Pulmonary artery endothelial cell (primary cell): ENCODE measurements around the gene CLDN2. TPM values are rescaled to one million over a fixed set of nuclear protein-coding genes. Genes with fewer than 3 reads are reported as not detected.

Experiments
- DNase-seq: peaks from one replicate; pipeline ENCODE4 v3.0.0-alpha.2; 2011; ENCODE audit warnings: low read depth, low spot score
- total RNA-seq: library from RNA; depleted of rRNA; stranded (reverse); fragments of >200 nt; gene quantifications from 2 replicates; pipeline ENCODE4 v1.2.3, GENCODE V29; 2014

Gene CLDN2
- total RNA-seq, 1 donor from 2014 or later, result not detected

GRCh38 chrX:106921637-106922036 is 1.4 kb downstream of the CLDN2 start:
- DNase-seq, result no peak

DNA sequence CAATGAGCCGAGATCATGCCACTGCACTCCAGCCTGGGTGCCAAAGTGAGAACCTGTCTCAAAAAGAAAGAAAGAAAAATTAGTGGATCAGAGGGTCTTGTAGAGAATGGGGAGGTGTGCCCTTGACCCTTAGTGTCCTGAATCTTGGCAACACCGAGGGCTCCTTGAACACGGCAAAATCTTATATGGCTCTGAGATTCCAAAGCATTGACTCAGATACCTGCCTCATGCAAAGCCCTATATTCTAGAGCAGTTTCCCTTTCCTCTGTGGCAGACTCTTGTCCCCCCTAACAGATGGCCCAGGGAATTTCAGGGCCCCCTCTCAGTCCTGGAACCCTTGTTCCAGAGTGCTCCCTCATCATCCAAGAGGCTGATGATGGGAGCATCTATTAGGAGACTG is 6.8 kb downstream of the CLDN2 start:
- DNase-seq, result no peak

GRCh38 chrX:106927700-106928099 is 7.5 kb downstream of the CLDN2 start:
- DNase-seq, result no peak

- DNase-seq, result no peak
Observed at GRCh38 chrX:106928227-106928626, 8.0 kb downstream of the CLDN2 start.

GRCh38 chrX:106931831-106932491 is 11.8 kb downstream of the CLDN2 start:
- no peak for DNase-seq

GRCh38 chrX:106932492-106932923 is 12.3 kb downstream of the CLDN2 start:
- no peak for DNase-seq

GRCh38 chrX:106932960-106933537 is 12.8 kb downstream of the CLDN2 start:
- no peak for DNase-seq

- no peak for DNase-seq
Observed at GRCh38 chrX:106933538-106933961, 13.3 kb downstream of the CLDN2 start.

- DNase-seq, result no peak
Observed at GRCh38 chrX:106935175-106935574, 15.0 kb downstream of the CLDN2 start.

- no peak for DNase-seq
Observed at GRCh38 chrX:106936246-106936645, 16.0 kb downstream of the CLDN2 start.

DNA sequence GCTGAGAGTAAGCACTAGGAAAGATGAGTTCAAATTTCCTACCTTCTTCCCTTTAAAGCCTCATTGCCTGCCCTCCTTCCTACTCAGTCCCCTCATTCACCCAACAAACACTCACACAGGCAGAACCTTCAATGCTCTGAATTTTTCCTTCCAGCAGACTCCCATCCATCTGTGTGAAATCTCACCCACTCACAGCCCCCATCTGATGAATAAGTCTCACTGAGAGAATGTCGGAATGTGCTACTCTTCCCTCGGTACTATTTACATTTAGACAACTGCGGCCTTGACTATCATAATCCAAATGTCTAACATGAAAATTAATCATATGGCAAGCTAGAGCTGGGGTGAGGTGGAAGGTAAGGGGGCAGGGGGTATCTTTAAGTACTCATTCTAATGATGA is 19.4 kb downstream of the CLDN2 start:
- DNase-seq, result no peak

DNA sequence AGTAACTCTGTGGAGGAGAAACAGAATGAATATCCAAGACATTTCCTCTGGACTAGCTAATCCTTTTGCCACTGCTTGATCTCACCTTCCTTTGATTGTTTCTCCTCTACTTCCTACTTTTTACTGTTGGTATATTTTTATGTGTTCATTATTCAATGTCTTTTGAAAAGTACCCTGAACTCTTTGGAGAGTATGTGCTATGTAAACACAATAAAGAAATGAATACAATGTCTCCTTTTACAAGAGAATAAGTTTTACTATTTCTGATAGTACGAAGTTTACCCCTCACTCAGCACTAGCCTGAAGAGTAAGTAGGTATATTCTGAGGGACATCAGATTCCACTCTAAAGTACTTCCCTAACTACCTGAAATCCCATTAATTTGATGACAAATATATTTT is 19.9 kb downstream of the CLDN2 start:
- no peak for DNase-seq

DNA sequence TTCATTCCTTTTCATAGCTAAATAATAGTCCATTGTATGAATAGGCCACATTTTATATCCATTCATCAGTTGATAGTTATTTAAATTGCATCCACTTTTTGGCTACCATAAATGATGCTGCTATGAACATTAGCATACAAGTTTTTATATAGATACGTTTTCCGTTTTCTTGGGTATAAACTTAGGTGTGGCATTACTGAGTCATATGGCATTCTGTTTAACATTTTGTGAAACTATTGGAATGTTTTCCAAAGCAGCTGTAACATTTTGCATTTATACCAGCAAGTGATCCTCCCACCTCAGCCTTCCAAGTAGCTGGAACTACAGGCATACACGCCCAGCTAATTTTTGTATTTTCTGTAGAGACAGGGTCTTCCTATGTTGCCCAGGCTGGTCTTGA is 26.3 kb downstream of the CLDN2 start:
- no peak for DNase-seq

DNA sequence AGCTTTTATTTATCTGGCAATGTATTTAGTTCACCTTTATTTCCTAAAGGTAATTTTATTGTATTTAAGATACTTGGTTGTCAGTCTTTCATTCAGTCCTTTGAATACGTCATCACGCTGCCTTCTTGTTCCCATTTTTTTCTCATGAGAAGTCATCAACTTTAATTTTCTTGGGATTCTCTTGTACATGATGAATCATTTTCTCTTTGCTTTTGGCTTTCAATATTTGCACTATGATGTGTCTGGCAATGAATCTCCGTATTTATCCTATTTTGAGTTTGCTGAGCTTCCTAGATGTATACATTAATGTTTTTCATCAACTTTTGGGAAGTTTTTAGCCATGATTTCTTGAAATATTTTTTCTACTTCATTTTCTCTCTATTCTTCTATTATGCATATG is 28.4 kb downstream of the CLDN2 start:
- no peak for DNase-seq

- DNase-seq, result no peak
Observed at GRCh38 chrX:106949366-106949765, 29.2 kb downstream of the CLDN2 start.

DNA sequence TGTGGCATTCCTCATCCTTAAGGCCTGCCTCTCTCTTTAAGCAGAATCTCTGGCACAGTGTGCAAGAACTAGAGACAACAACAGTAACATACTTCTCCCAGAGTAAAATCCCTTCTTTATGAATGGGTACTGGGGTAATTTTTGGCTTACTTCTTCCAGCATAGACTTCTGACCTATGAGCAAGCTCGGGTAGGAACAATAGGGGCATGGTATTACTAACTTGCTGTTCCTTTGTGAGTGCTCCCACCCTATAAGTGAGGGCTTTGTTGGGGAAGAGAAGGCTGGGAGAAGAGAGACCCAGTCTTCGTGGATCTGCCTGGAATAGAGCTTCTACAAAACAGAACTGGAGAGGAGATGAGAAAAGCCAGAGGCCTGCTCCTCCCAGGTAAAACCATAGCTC is 30.2 kb downstream of the CLDN2 start:
- no peak for DNase-seq

DNA sequence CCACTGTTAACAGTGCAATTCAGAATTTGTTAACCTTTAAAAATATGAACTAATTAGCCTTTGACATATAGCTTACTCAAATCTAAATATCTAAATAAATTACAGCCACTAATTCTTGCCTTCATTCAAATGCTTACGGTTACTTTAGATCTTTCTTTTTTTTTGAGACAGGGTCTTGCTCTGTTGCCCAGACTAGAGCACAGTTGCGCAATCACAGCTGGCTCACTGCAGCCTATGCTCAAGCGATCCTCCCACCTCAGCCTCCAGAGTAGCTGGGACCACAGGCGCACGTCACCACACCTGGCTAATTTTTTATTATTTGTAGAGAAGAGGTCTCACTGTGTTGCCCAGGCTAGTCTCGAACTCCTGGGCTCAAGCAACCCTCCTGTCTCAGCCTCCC is 31.0 kb downstream of the CLDN2 start:
- no peak for DNase-seq

DNA sequence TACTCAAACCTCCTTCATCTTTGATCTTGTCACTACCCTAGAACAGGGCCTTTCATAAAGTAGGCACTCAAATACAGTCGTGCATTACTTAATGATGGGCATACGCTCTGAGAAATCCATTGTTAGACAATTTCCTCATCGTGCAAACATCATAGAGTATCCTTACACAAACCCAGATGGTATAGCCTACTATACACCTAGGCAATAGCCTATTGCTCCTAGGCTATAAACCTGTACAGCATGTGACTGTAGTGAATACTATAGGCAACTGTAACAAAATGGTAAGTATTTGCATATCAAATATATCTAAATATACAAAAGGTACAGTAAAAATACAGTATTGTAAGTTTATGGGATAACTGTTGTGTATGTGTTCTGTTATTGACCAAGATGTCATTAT is 31.9 kb downstream of the CLDN2 start:
- no peak for DNase-seq

- no peak for DNase-seq
Observed at GRCh38 chrX:106952538-106952937, 32.3 kb downstream of the CLDN2 start.

GRCh38 chrX:106952988-106953387 is 32.8 kb downstream of the CLDN2 start:
- DNase-seq, result no peak

DNA sequence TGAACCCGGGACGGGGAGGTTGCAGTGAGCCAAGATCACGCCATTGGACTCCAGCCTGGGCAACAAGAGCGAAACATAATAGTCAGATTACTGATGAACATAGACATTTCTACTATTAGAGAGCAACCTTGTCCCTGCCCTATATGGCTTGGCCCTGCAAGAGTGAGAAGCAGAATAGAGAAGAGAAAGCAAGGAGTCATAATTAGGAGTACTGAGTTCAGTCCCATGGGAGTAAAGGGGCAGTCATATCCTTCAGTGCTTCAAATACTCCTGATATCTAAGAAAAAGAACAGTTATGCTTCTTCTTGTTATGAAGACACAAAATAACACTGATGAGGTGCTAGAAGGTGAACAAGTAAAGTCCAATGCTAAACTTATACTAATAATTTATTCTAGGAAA is 33.8 kb downstream of the CLDN2 start:
- no peak for DNase-seq

DNA sequence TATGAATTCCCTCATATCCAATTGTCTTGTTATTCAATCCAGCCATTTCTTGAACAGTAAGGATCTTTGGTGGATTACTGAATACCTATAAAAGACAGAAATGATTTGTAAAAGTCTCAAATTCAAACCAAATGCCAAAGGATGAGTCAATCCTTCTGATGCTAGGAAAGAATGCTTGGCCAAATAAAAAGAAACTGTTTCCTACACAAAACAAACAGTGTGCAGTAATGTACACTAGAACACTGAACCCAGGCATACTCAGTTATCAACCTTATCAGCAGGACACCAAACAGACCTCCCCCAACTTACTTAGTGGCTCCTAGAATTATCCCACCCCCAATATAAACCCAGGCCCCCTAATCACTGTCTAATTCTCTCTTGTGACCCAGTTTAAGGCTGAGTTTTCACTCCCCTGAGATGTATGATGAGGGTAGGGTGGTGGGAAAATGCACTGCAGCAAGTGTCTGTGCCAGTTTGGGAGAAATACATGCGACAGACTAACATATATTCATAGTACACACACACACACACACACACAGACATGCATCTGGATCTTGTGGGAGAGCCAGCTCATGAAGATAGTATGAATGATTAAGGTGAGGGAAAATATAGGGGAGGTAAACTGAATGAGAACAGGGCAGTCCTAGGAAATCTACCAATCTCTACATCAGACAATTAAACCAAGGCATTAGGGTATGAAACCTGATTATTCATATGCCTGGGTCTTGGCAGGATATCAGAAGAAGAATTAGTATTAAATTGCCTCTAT is 35.0 kb downstream of the CLDN2 start:
- no peak for DNase-seq

DNA sequence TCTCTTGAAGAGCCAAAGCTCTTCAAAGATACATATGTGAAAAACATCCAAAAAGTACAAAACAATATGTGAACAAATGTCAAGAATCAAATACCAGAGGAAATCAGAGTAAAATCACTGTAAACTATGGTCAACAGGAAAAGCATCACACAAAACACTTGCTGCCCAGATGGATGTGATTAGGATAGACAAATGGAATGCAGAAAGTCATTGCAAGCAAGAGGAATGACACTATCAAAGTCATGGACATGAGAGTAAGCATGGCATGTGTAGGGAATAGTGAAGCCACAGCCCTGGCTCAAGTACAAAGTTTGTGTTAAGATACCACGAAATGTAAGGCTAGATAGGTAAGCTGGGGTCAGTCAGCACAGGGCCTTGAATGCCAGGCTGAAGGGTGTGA is 37.7 kb downstream of the CLDN2 start:
- DNase-seq, result no peak
